Measurements from ENCODE around the gene PCDH1. TPM values are rescaled to one million over a fixed set of nuclear protein-coding genes. Genes with fewer than 3 reads are reported as not detected.

Gene PCDH1
- total RNA-seq, 6 experiments from 2014 or later: 20.8 to 44.1 (median 29.4) TPM

DNA sequence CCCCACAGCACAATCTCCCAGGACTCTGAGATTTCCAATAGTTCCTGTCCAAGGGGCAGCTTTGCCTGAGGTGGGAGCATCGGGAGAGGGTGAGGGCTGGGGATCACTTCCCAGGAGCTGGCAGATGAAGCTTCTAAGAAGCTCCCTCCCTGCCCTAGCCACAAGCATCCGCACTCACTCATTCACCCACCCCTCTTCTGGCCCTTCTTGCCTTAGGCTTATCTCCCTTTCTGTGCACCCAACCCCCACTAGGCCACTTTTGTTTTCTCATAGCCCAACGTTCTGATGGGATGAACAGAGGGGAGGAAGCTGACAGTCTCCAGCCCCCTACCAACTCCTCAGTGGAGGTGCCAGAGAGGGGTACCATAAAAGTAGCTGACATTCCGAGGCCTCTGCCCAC, 3.7 kb upstream of the PCDH1 start:
- Histone ChIP-seq H3K4me3 (no peak overlapping the region), H3K9me3 (no peaks in the 10 kb centered on the region), H3K36me3 (no peaks in the 10 kb centered on the region), H3K27me3 (no peaks in the 10 kb centered on the region), H3K27ac (no peak overlapping the region), H3K4me1 (peaks cover 0 to 4% (median 0%) of the 10 kb centered on the region in 4 donors)
- TF ChIP-seq CTCF (IDR thresholded peaks at IDR 0.05): no peak
- no peak for TF ChIP-seq POLR2A (IDR thresholded peaks at IDR 0.05)
- WGBS (ENCODE audit: insufficient coverage, low coverage, low lambda C conversion rate, missing lambda C conversion rate): 30% methylated on average over 2 of the region's 4 CpGs
- DNase-seq: no peak
- ATAC-seq: no peak
- intact Hi-C loops (cut with DNase I): loop anchor here (5.0 kb wide), 3 partner anchors 75 to 190 kb away; partner anchors contain the start of gene PCDH12 (in 1 of the 2)

GRCh38 chr5:141880961-141881801, 3.0 kb upstream of the PCDH1 start:
- DNase-seq: peak in 1 of 3 donors; percentile 11

GRCh38 chr5:141879941-141880738, 1.9 kb upstream of the PCDH1 start:
- WGBS (ENCODE audit: insufficient coverage, low coverage, low lambda C conversion rate, missing lambda C conversion rate): 15% methylated on average over 5 of the region's 7 CpGs
- H3K27me3 ChIP-seq: no peaks in the 10 kb centered on the region
- DNase-seq: peak in 1 of 3 donors; percentile 38
- H3K4me1 ChIP-seq: peaks cover 0 to 6% (median 0%) of the 10 kb centered on the region in 4 donors
- no peak for ATAC-seq
- no peak for TF ChIP-seq POLR2A (IDR thresholded peaks at IDR 0.05)
- no peak for TF ChIP-seq CTCF (IDR thresholded peaks at IDR 0.05)
- H3K27ac ChIP-seq: no peak overlapping the region
- no peak overlapping the region for H3K4me3 ChIP-seq
- intact Hi-C loops (cut with DNase I): loop anchor here (5.0 kb wide), 3 partner anchors 77 to 188 kb away; partner anchors contain the start of gene PCDH12 (in 1 of the 2)
- H3K9me3 ChIP-seq: no peaks in the 10 kb centered on the region
- H3K36me3 ChIP-seq: no peaks in the 10 kb centered on the region

More at GRCh38 chr5:141880961-141881801, 3.0 kb upstream of the PCDH1 start:
- no peak for ATAC-seq
- Histone ChIP-seq H3K36me3 (no peaks in the 10 kb centered on the region), H3K9me3 (no peaks in the 10 kb centered on the region), H3K4me3 (no peak overlapping the region), H3K27me3 (no peaks in the 10 kb centered on the region), H3K27ac (no peak overlapping the region), H3K4me1 (peaks cover 0 to 4% (median 0%) of the 10 kb centered on the region in 4 donors)
- no peak for TF ChIP-seq CTCF (IDR thresholded peaks at IDR 0.05)
- no peak for TF ChIP-seq POLR2A (IDR thresholded peaks at IDR 0.05)
- intact Hi-C loops (cut with DNase I): loop anchor here (5.0 kb wide), 3 partner anchors 76 to 189 kb away; partner anchors contain the start of gene PCDH12 (in 1 of the 2)
- 30% methylated on average over 7 of the region's 8 CpGs for whole genome bisulfite sequencing (ENCODE audit: insufficient coverage, low coverage, low lambda C conversion rate, missing lambda C conversion rate)

DNA sequence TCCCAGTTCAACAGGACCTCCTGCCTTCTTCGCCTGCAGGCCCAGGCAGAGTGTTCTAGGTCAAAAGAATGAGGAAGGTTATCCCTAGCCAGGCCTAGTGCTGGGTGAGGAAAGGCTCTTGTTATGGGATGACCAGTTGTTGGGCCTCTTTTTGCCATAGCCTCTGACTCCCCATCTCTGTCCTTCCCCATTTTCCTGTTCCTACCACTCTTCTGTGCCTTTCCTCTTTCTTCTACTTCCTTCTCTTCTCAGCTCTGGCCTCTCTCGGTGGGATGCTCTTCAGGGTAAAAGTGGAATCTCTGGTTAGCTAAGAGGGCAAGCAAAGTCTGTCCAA, 1.2 kb upstream of the PCDH1 start:
- Histone ChIP-seq H3K4me3 (no peak overlapping the region), H3K27me3 (no peaks in the 10 kb centered on the region), H3K9me3 (no peaks in the 10 kb centered on the region), H3K36me3 (no peaks in the 10 kb centered on the region), H3K4me1 (peaks cover 0 to 11% (median 0%) of the 10 kb centered on the region in 4 donors), H3K27ac (no peak overlapping the region)
- WGBS (ENCODE audit: insufficient coverage, low coverage, low lambda C conversion rate, missing lambda C conversion rate): 0% methylated on average over 2 of the region's 2 CpGs
- DNase-seq: no peak
- TF ChIP-seq POLR2A (IDR thresholded peaks at IDR 0.05) (no peak), CTCF (IDR thresholded peaks at IDR 0.05) (peak in 1 of 4 donors; percentile 12)
- no peak for ATAC-seq
- intact Hi-C loops (cut with DNase I): no loop called here

All from right lobe of liver (tissue), 6 donors.